Large intestine (tissue), 3 donors: Measurements from ENCODE around the gene EVL. TPM values are rescaled to one million over a fixed set of nuclear protein-coding genes. Genes with fewer than 3 reads are reported as not detected.

Experiments
- DNase-seq, 2 donors: peaks; one replicate each; pipeline versions ENCODE4 v3.0.0 to v3.0.0-alpha.2; 2013
- H3K27ac ChIP-seq: one replicate; pipeline ENCODE4 v1.5.1; 2013; ENCODE audit warnings: low read length
- H3K27me3 ChIP-seq: 2 replicates; pipeline ENCODE4 v1.6.1; 2013; ENCODE audit warnings: low read length; ENCODE audit not compliant: control insufficient read depth, insufficient read depth
- H3K36me3 ChIP-seq: 2 replicates; pipeline ENCODE4 v1.6.1; 2013; ENCODE audit warnings: low read length; ENCODE audit not compliant: control insufficient read depth, insufficient read depth
- H3K4me1 ChIP-seq: one replicate; pipeline ENCODE4 v1.6.1; 2013; ENCODE audit warnings: low read length; ENCODE audit not compliant: control insufficient read depth, insufficient read depth
- H3K4me3 ChIP-seq: one replicate; pipeline ENCODE4 v1.5.1; 2013; ENCODE audit warnings: low read length
- H3K9me3 ChIP-seq: one replicate; pipeline ENCODE4 v1.6.1; 2013; ENCODE audit warnings: mild to moderate bottlenecking, low read depth, low read length, moderate library complexity; ENCODE audit not compliant: control insufficient read depth
- WGBS: methylation state at CpG from one replicate; pipeline ENCODE4 v1.1.5; 2013; ENCODE audit warnings: low lambda C conversion rate; ENCODE audit not compliant: insufficient coverage; 5-methylcytosine and 5-hydroxymethylcytosine counted together
- polyA plus RNA-seq: library from polyadenylated mRNA; unstranded; fragments of 120-200 nt; gene quantifications from one replicate; pipeline ENCODE4 v1.2.1, GENCODE V29; 2013

The EVL gene
- polyA plus RNA-seq, 1 donor = 119 TPM

DNA sequence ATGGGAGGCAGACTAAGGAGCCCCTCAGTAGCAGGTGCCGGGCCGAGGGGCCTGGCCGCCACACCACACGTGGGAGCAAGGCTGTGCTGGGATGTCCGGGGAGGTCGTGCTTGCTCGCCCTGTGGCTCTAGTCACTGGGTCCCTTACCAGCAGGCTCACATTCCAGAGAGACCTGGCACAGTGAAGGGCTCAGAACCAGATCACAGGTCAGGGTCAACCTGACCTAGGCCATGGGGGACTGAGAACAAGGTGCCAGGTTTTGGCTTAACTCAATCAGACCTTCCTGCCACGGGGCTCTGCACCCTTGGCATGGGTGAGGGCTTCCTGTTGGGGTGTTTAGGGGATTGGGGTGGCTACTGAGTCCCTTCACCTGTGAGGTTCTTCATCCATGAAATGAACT lies 72.0 kb downstream of the EVL start:
- Histone ChIP-seq H3K27me3 (no peaks in the 10 kb centered on the region), H3K4me1 (peaks cover 26% of the 10 kb centered on the region), H3K27ac (no peak overlapping the region), H3K9me3 (no peaks in the 10 kb centered on the region), H3K36me3 (peaks cover 56% of the 10 kb centered on the region), H3K4me3 (no peak overlapping the region)
- no peak for DNase-seq
- WGBS = no CpG with 5 or more reads among the region's 8 CpGs

DNA sequence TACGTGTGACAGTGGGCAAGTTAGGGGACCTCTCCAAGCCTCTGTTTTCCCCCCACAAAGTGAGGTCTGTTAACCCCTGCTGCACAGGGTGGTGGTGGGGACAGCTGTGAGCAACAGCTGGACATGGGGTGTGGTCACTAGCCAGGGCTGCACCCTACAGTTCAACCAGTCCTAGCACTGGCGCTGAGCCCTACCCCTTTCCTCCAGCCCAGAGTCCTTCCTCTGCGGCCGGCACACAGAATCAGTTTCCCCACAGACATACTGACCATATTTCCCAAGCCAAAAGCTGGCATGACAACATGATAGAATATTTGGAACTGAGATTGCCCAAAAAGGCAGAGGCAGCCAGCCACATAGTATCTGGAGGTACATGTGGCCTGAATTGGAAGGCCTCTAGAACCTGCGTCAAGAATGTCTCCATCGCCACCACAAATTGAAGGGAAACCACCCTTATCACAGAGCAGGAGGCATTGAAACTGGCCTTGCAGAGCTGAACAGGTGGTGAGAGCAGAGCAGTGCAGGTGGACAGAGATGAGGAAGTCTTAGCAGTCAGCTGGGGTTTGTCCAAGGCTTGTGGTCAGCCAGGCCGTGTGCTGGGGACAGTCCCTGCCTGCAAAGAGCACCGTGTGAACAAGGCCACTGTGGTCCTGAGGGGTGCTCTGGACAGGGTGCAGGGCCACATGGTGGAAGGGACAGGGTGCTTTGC lies 73.0 kb downstream of the EVL start:
- 40% methylated on average over 1 of the region's 8 CpGs for WGBS
- DNase-seq = no peak
- no peaks in the 10 kb centered on the region for H3K27me3 ChIP-seq
- peaks cover 37% of the 10 kb centered on the region for H3K4me1 ChIP-seq
- no peaks in the 10 kb centered on the region for H3K9me3 ChIP-seq
- H3K27ac ChIP-seq = no peak overlapping the region
- no peak overlapping the region for H3K4me3 ChIP-seq
- peaks cover 49% of the 10 kb centered on the region for H3K36me3 ChIP-seq

DNA sequence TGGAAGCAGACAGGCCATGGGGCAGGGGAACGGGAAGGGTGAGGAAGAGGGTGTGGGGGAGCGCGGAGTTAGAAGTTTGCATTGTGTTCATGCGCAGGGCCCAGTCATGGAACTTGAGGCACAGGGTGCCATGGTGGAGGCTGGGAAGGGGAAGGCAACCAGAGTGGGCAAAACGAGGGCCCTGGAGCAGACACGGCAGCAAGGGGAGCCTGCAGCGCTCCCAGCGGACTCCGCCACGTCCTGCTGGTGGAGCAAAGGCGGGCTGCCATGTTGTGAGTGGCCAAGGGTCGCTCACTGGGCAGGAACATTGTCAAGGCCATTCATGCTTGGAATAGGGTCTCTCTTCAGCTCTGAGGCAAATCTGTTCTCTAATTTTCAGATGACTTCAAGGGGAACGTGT lies 73.7 kb downstream of the EVL start:
- Histone ChIP-seq H3K27ac (no peak overlapping the region), H3K36me3 (peaks cover 52% of the 10 kb centered on the region)
- 100% methylated on average over 1 of the region's 13 CpGs for WGBS

DNA sequence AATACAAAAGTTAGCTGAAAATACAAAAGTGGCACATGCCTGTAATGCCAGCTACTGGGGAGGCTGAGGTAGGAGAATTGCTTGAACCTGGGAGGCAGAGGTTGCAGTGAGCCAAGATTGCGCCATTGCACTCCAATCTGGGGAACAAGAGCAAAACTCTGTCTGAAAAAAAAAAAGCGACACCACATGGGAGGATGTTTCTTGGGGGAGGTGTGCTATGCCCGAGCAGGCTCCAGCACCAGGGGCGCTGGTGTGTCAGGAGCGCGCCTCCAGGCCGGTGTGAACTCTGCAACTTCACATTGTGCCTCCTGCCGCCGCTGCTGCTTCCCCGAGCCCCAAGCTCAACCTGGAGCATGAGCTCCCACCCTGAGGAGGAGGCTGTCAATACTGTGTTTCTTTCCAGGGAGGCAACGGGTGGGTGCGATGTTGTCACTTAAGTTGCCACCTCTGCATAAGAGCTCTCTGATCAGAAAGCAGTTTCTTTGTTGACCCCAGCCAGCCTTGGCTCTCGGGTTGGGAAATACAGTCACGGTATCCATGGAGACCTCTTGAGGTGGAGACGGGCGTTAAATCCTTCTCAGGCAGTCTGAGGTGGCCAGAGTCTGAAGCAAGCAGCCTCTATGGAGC lies 75.3 kb downstream of the EVL start:
- Histone ChIP-seq H3K9me3 (peaks cover 4% of the 10 kb centered on the region), H3K27ac (peak overlapping the region; percentile 82), H3K4me1 (peaks cover 59% of the 10 kb centered on the region), H3K27me3 (no peaks in the 10 kb centered on the region), H3K36me3 (peaks cover 44% of the 10 kb centered on the region), H3K4me3 (no peak overlapping the region)
- DNase-seq = peak; percentile 85 to 89
- no CpG with 5 or more reads among the region's 16 CpGs for WGBS

More for the DNA sequence above, 73.7 kb downstream of the EVL start:
- Histone ChIP-seq H3K27me3 (no peaks in the 10 kb centered on the region), H3K4me1 (peaks cover 44% of the 10 kb centered on the region), H3K9me3 (peaks cover 4% of the 10 kb centered on the region), H3K4me3 (no peak overlapping the region)
- DNase-seq = no peak

DNA sequence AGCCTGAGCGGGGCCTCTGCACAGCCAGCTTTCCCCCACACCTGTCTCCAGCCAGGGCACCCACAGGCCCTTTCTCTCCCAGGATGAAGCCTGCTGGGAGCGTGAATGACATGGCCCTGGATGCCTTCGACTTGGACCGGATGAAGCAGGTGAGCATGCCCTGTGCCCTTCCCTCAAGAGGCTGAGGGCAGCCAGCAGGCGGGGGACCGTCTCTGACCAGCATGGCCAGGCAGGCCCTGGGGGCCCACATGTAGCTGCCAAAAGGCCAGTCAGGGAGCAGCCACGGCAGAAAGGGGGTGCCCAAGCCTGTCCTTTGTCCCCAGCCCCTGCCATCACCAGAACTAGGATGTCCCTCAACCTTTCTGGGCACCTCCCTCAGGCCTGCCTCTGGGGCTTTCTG lies 75.9 kb downstream of the EVL start:
- H3K9me3 ChIP-seq = peaks cover 4% of the 10 kb centered on the region
- no CpG with 5 or more reads among the region's 7 CpGs for WGBS
- DNase-seq = no peak
- no peak overlapping the region for H3K4me3 ChIP-seq
- H3K27me3 ChIP-seq = no peaks in the 10 kb centered on the region
- peak overlapping the region; percentile 82 for H3K27ac ChIP-seq
- H3K36me3 ChIP-seq = peaks cover 44% of the 10 kb centered on the region
- H3K4me1 ChIP-seq = peaks cover 64% of the 10 kb centered on the region

DNA sequence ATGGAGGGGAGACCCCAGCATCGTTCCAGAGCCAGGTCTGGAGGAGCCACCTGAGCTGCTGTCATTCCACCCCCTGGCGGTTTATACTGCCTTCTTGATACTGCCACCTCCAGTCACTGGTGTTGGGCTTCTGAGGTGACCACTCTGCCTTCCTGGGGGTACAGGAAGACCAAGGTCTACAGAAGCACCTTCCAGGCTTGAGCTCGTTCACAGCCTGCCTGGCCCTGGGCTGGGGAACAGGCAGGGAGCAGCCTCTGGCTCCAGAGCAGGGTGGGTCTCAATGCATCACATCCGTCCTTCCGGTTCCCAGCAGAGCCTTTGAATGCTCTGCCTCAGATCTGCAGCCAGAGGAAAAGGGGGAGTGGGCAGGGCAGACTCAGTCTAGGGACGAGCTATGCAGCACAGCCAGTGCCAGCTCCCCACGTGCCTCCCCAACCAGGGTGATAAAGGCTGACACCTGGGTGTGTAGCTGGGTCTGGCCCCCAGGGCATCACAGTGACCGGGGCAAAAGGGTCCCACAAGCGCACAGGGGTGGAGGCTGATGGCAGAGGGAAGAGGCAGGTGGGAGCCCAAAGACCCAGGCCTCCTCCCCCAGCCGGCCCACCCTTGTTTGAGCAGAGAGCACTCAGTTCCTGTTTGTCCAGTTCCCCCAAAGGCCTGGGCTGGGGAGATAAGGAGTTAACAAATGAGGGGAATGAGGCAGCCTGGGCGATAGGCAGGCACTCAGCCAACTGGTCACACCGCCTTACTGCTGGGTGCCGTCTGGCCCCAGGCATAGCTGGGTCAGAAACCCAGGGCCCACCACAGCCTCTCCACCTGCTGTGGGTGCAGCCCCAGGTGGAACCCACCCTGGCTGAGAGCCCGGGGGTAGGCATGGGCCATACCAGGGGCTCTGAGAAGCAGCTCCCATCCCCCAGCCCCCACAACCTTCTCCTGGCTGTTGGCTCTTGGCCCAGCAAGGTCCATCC lies 77.1 kb downstream of the EVL start:
- WGBS = 0% methylated on average over 1 of the region's 14 CpGs
- peaks cover 10% of the 10 kb centered on the region for H3K9me3 ChIP-seq
- peak overlapping the region; percentile 82 for H3K27ac ChIP-seq
- peaks cover 77% of the 10 kb centered on the region for H3K4me1 ChIP-seq
- peak; percentile 73 to 86 for DNase-seq
- no peaks in the 10 kb centered on the region for H3K27me3 ChIP-seq
- H3K36me3 ChIP-seq = peaks cover 42% of the 10 kb centered on the region
- no peak overlapping the region for H3K4me3 ChIP-seq

DNA sequence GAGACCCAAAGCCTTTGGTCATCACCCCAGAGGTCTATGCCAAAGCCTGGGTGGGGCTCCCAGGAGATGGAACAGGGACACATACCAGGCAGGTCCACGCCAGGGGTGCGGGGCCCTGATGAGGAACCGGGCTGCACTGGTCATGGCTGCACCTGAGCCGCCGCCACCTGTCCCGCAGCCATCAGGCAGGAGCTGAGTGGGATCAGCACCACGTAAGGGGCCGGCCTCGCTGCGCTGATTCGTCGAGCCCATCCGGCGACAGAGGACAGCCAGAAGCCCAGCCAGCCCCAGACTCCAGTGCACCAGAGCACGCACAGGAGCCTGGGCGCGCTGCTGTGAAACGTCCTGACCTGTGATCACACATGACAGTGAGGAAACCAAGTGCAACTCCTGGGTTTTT lies 78.3 kb downstream of the EVL start:
- DNase-seq = no peak
- Histone ChIP-seq H3K27ac (peak overlapping the region; percentile 82), H3K4me3 (no peak overlapping the region), H3K4me1 (peaks cover 86% of the 10 kb centered on the region), H3K27me3 (no peaks in the 10 kb centered on the region), H3K36me3 (peaks cover 34% of the 10 kb centered on the region), H3K9me3 (peaks cover 10% of the 10 kb centered on the region)
- WGBS = no CpG with 5 or more reads among the region's 18 CpGs

DNA sequence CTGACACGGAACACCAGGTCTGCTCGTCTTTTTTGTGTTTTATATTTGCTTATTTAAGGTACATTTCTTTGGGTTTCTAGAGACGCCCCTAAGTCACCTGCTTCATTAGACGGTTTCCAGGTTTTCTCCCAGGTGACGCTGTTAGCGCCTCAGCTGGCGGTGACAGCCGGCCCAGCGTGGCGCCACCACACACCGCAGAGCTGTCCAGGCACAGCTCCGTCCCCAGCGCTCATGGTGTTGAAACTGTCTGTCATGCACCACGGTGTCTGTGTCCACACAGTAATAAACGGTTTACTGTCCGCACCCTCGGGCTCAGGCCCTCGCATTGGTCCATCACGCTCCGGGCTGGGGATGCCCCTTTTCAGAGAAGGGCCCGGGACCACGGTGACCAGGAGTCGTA lies 78.7 kb downstream of the EVL start:
- H3K27me3 ChIP-seq = no peaks in the 10 kb centered on the region
- H3K27ac ChIP-seq = peak overlapping the region; percentile 93
- no peak for DNase-seq
- WGBS = no CpG with 5 or more reads among the region's 23 CpGs
- H3K9me3 ChIP-seq = peaks cover 10% of the 10 kb centered on the region
- peaks cover 86% of the 10 kb centered on the region for H3K4me1 ChIP-seq
- peaks cover 34% of the 10 kb centered on the region for H3K36me3 ChIP-seq
- H3K4me3 ChIP-seq = no peak overlapping the region

DNA sequence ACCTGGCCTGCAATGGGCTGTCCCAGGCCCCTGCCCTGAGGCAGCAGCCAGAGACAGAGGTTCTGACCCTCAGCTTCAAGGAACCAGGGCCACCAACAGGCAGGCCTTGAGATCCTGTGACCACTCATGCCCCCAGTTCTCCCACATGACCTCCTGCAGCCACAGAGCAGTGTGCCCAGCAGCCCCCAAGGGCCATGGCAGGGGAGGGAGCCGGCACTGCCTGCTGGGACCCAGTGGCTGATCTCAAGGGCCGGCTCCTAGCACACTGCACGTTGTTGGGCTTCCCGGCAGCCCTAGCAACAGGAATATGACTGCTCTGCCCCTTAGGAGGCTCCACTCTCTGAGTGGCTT lies 79.4 kb downstream of the EVL start:
- Histone ChIP-seq H3K9me3 (peaks cover 16% of the 10 kb centered on the region), H3K4me1 (peaks cover 87% of the 10 kb centered on the region), H3K36me3 (peaks cover 31% of the 10 kb centered on the region), H3K27ac (peak overlapping the region; percentile 93), H3K4me3 (no peak overlapping the region), H3K27me3 (no peaks in the 10 kb centered on the region)
- WGBS = no CpG with 5 or more reads among the region's 4 CpGs
- DNase-seq = no peak

DNA sequence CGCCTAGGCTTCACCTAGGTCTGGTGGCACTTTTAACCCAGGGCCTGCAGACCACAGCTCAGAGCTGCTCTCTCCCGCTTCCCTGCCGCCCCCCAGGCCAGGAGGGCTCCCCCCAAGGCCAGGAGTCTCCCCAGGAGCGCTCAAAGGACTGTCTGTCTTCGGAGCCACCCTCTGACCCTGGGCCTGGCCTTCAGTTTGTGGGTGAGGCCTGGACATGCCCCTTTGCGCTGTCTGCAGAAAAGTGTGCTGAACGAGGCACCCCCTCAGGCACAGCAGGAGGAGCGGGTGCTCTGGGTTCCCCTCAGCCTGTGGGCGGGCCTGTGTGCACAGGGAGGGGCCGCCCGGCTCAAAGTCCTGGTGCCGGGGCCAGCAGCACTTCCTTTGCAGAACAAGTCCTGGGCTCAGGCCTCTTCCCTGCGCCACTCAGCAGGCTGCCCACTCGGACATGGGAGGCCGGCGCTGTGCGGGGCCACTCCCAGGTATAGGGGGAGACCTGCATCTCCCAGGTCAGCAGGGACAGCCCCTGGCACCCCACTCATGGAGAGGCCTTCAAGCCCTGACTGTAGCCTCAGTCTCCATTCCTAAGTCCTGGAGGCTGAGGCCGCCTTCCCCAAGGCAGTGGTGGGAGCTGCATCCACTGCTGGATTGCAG lies 79.9 kb downstream of the EVL start:
- Histone ChIP-seq H3K27me3 (no peaks in the 10 kb centered on the region), H3K27ac (peak overlapping the region; percentile 93), H3K9me3 (peaks cover 16% of the 10 kb centered on the region), H3K4me3 (no peak overlapping the region), H3K4me1 (peaks cover 87% of the 10 kb centered on the region), H3K36me3 (peaks cover 31% of the 10 kb centered on the region)
- no CpG with 5 or more reads among the region's 18 CpGs for WGBS
- DNase-seq = peak; percentile 90 to 95
